HEK293T (cell line): ENCODE data around the gene POLN.

Experiments used
- ARNT ChIP-seq: fragments of 450-650 bp; IDR thresholded peaks from 2 replicates; pipeline ENCODE4 v1.6.1; 2017; ENCODE audit warnings: mild to moderate bottlenecking
- BHLHE40 ChIP-seq: fragments of 450-650 bp; IDR thresholded peaks from 2 replicates; pipeline ENCODE4 v1.6.1; 2016; ENCODE audit warnings: mild to moderate bottlenecking, moderate library complexity, borderline replicate concordance
- FOXK2 ChIP-seq: fragments of 450-650 bp; IDR thresholded peaks from 2 replicates; pipeline ENCODE4 v1.6.1; 2016; ENCODE audit warnings: mild to moderate bottlenecking
- FOXM1 ChIP-seq: fragments of 450-650 bp; IDR thresholded peaks from 2 replicates; pipeline ENCODE4 v1.6.1; 2017; ENCODE audit warnings: mild to moderate bottlenecking, borderline replicate concordance
- L3MBTL2 ChIP-seq: fragments of 450-650 bp; conservative IDR thresholded peaks from 2 replicates; pipeline ENCODE4 v1.6.1; 2016; ENCODE audit warnings: mild to moderate bottlenecking
- NFRKB ChIP-seq: fragments of 450-650 bp; IDR thresholded peaks from 2 replicates; pipeline ENCODE4 v1.6.1; 2016; ENCODE audit warnings: mild to moderate bottlenecking, moderate library complexity
- SP1 ChIP-seq: fragments of 450-650 bp; IDR thresholded peaks from 2 replicates; pipeline ENCODE4 v1.6.1; 2017
- SUZ12 ChIP-seq: fragments of 450-650 bp; IDR thresholded peaks from 2 replicates; pipeline ENCODE4 v1.6.1; 2016; ENCODE audit warnings: mild to moderate bottlenecking
- TF ChIP-seq, protein P1 (sequence below): fragments of 450-650 bp; IDR thresholded peaks from 2 replicates; pipeline ENCODE4 v1.6.1; 2016

- TF ChIP-seq SUZ12 (no peak), ARNT (no peak), FOXK2 (no peak), L3MBTL2 (no peak), SP1 (no peak), FOXM1 (no peak), NFRKB (no peak), BHLHE40 (no peak)
- TF ChIP-seq, protein P1, sequence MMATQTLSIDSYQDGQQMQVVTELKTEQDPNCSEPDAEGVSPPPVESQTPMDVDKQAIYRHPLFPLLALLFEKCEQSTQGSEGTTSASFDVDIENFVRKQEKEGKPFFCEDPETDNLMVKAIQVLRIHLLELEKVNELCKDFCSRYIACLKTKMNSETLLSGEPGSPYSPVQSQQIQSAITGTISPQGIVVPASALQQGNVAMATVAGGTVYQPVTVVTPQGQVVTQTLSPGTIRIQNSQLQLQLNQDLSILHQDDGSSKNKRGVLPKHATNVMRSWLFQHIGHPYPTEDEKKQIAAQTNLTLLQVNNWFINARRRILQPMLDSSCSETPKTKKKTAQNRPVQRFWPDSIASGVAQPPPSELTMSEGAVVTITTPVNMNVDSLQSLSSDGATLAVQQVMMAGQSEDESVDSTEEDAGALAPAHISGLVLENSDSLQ, result no peak
Observed at GRCh38 chr4:2150076-2150475, 91.8 kb downstream of the POLN start.
